HepG2 (cell line): ENCODE measurements around the gene MAMSTR. TPM values are rescaled to one million over a fixed set of nuclear protein-coding genes. Genes with fewer than 3 reads are reported as not detected.

Experiments
- AKAP8 ChIP-seq: sonication (generic); formaldehyde crosslinking; IDR thresholded peaks from 2 replicates; pipeline ENCODE4 v1.5.1; 2020; ENCODE audit warnings: mild to moderate bottlenecking, missing genetic modification reagents
- GRHL1 ChIP-seq: sonication (generic); formaldehyde crosslinking; conservative IDR thresholded peaks from 2 replicates; pipeline ENCODE4 v1.8.0; 2022; ENCODE audit warnings: missing genetic modification reagents
- HIC2 ChIP-seq: sonication (generic); formaldehyde crosslinking; IDR thresholded peaks from 2 replicates; pipeline ENCODE4 v1.9.0; 2022; ENCODE audit warnings: low read depth, missing genetic modification reagents
- HNRNPK ChIP-seq: fragments of 200-400 bp; formaldehyde crosslinking; IDR thresholded peaks from 2 replicates; pipeline ENCODE4 v1.6.1; 2018; ENCODE audit warnings: low read length, low read depth, moderate library complexity, mild to moderate bottlenecking; ENCODE audit not compliant: poor library complexity, severe bottlenecking
- NR2F1 ChIP-seq, 2 experiments: fragments of 450-650 bp in 1 of 2; formaldehyde crosslinking in 1 of 2; IDR thresholded peaks; 2 replicates each; pipeline versions ENCODE4 v1.5.0 to v1.6.1; 2016 to 2020; ENCODE audit warnings: mild to moderate bottlenecking in 1 of 2, missing compliant biosample characterization in 1 of 2, missing genetic modification reagents in 1 of 2, moderate library complexity in 1 of 2
- ZBTB4 ChIP-seq: sonication (generic); formaldehyde crosslinking; IDR thresholded peaks from 2 replicates; pipeline ENCODE4 v1.4.0; 2020; ENCODE audit warnings: missing genetic modification reagents, mild to moderate bottlenecking, borderline replicate concordance
- ZNF318 ChIP-seq: sonication (generic); formaldehyde crosslinking; IDR thresholded peaks from 2 replicates; pipeline ENCODE4 v1.4.0; 2020; ENCODE audit warnings: mild to moderate bottlenecking, missing genetic modification reagents
- ZNF414 ChIP-seq: sonication (generic); formaldehyde crosslinking; IDR thresholded peaks from 2 replicates; pipeline ENCODE4 v1.5.0; 2020; ENCODE audit warnings: missing genetic modification reagents
- ZNF761 ChIP-seq: sonication (generic); formaldehyde crosslinking; conservative IDR thresholded peaks from 2 replicates; pipeline ENCODE4 v1.4.0; 2020; ENCODE audit warnings: mild to moderate bottlenecking, missing genetic modification reagents
- ZSCAN9 ChIP-seq: IDR thresholded peaks from 2 replicates; pipeline ENCODE4 v1.6.1; 2016; ENCODE audit warnings: borderline replicate concordance
- polyA plus RNA-seq, 8 experiments: library from polyadenylated mRNA; depleted of rRNA in 3 of 8; stranded (reverse) in 7 of 8; unstranded in 1 of 8; fragments of >200 nt; fragmentation: Illumina TruSeq in 4 of 8; extraction: Trizol in 4 of 8; gene quantifications; 2 replicates each; pipeline versions ENCODE4 v1.2.1 to v1.2.3, GENCODE V29; 2011 to 2016; ENCODE audit warnings: low read depth in 4 of 8, missing spikeins in 1 of 8, mixed read lengths in 1 of 8; ENCODE audit not compliant: insufficient read depth in 1 of 8
- total RNA-seq, 5 experiments: library from RNA; depleted of rRNA; stranded (reverse); fragments of >200 nt; fragmentation: Illumina TruSeq; extraction: Trizol; gene quantifications; 2 replicates each; pipeline ENCODE4 v1.2.3, GENCODE V29; 2016; ENCODE audit warnings: low read depth in 1 of 5

The MAMSTR gene
- total and polyA plus RNA-seq, 2 of the 13 experiments (the other 11 are each of a cell fraction or from before 2014, with no cell fraction given) = 2.2 to 2.4 TPM

- no peak for TF ChIP-seq GRHL1
- no peak for TF ChIP-seq ZNF761 (CRISPR knock-in tag)
- TF ChIP-seq ZSCAN9 = no peak
- no peak for TF ChIP-seq ZBTB4
- TF ChIP-seq AKAP8 = peak; percentile 41; the same call in 1 of the 2 replicates
- no peak for TF ChIP-seq ZNF318 (CRISPR knock-in tag)
- peak in 1 of 2 experiments; percentile 82; a peak in 3 of 4 replicates for TF ChIP-seq NR2F1 (CRISPR knock-in tag; IDR thresholded peaks at IDR 0.05)
- no peak for TF ChIP-seq HNRNPK
- peak; percentile 56; the same call in 1 of the 2 replicates for TF ChIP-seq ZNF414
- TF ChIP-seq HIC2 = no peak
Observed at GRCh38 chr19:48718711-48719231, 754 bp downstream of the MAMSTR start (continued).
